H1 (cell line): ENCODE results near the gene IRF3. TPM values are rescaled to one million over a fixed set of nuclear protein-coding genes. Genes with fewer than 3 reads are reported as not detected.

Source experiments
- BRCA1 ChIP-seq: IDR thresholded peaks from 2 replicates; pipeline ENCODE4 v1.6.1; 2012; ENCODE audit warnings: low read depth, low read length, improper control_type of control experiment
- CHD1 ChIP-seq: IDR thresholded peaks from 2 replicates; pipeline ENCODE4 v1.6.1; 2012; ENCODE audit warnings: low read depth, low read length, improper control_type of control experiment
- CHD2 ChIP-seq: IDR thresholded peaks from 2 replicates; pipeline ENCODE4 v1.6.1; 2012; ENCODE audit warnings: low read length, improper control_type of control experiment
- CTBP2 ChIP-seq: IDR thresholded peaks from 2 replicates; pipeline ENCODE4 v1.7.0; 2011; ENCODE audit warnings: borderline replicate concordance, mild to moderate bottlenecking, moderate library complexity, mixed read lengths, low read length; ENCODE audit not compliant: insufficient read depth, insufficient read length
- EP300 ChIP-seq, 2 experiments: IDR thresholded peaks; 1 replicate in 1 of 2; 2 replicates in 1 of 2; pipeline ENCODE4 v1.6.1; 2011 to 2012; ENCODE audit warnings: low read depth in 2 of 2, low read length in 2 of 2, mild to moderate bottlenecking in 2 of 2, borderline replicate concordance in 1 of 2, inconsistent platforms in 1 of 2, moderate library complexity in 1 of 2
- EZH2 ChIP-seq: fragments of 200-600 bp; sonication (generic); IDR thresholded peaks from 2 replicates; pipeline ENCODE4 v1.7.1; 2012; ENCODE audit warnings: low read depth, mild to moderate bottlenecking, moderate library complexity, low read length, inconsistent platforms; ENCODE audit not compliant: severe bottlenecking
- JUN ChIP-seq: IDR thresholded peaks from 2 replicates; pipeline ENCODE4 v1.6.1; 2011; ENCODE audit warnings: low read depth, mild to moderate bottlenecking, improper control_type of control experiment, low read length
- JUND ChIP-seq: IDR thresholded peaks from 2 replicates; pipeline ENCODE4 v1.6.1; 2011; ENCODE audit warnings: mild to moderate bottlenecking, improper control_type of control experiment, low read length
- NANOG ChIP-seq: IDR thresholded peaks from 2 replicates; pipeline ENCODE4 v1.6.1; 2011; ENCODE audit warnings: low read length, low read depth, mild to moderate bottlenecking, inconsistent platforms; ENCODE audit not compliant: insufficient read depth, poor library complexity, severe bottlenecking
- POLR2AphosphoS5 ChIP-seq: IDR thresholded peaks from 2 replicates; pipeline ENCODE4 v1.6.1; 2011; ENCODE audit warnings: low read depth, low read length
- RAD21 ChIP-seq, 2 experiments: IDR thresholded peaks in 1 of 2; conservative IDR thresholded peaks in 1 of 2; 2 replicates each; pipeline ENCODE4 v1.6.1; 2011; ENCODE audit warnings: low read depth in 2 of 2, low read length in 2 of 2, improper control_type of control experiment in 1 of 2, inconsistent platforms in 1 of 2, mild to moderate bottlenecking in 1 of 2, moderate library complexity in 1 of 2
- RBBP5 ChIP-seq: IDR thresholded peaks from 2 replicates; pipeline ENCODE4 v1.7.1; 2012; ENCODE audit warnings: low read depth, mild to moderate bottlenecking, inconsistent platforms, low read length, moderate library complexity, borderline replicate concordance
- RFX5 ChIP-seq: IDR thresholded peaks from 2 replicates; pipeline ENCODE4 v1.6.1; 2011; ENCODE audit warnings: low read depth, low read length, improper control_type of control experiment, borderline replicate concordance
- RNF2 ChIP-seq: fragments of 200-900, 300-1000 bp; sonication (generic); IDR thresholded peaks from 2 replicates; pipeline ENCODE4 v1.7.1; 2016; ENCODE audit warnings: borderline replicate concordance, low read depth, mild to moderate bottlenecking, antibody characterized with exemption, low read length; ENCODE audit not compliant: poor library complexity, severe bottlenecking; ENCODE audit errors: missing control alignments
- SIN3A ChIP-seq, 2 experiments: IDR thresholded peaks in 1 of 2; conservative IDR thresholded peaks in 1 of 2; 2 replicates each; pipeline ENCODE4 v1.6.1; 2011 to 2012; ENCODE audit warnings: low read length in 2 of 2, improper control_type of control experiment in 1 of 2, low read depth in 1 of 2, mild to moderate bottlenecking in 1 of 2
- SP4 ChIP-seq: IDR thresholded peaks from 2 replicates; pipeline ENCODE4 v1.6.1; 2012; ENCODE audit warnings: low read length, inconsistent platforms
- TBP ChIP-seq: IDR thresholded peaks from 2 replicates; pipeline ENCODE4 v1.6.1; 2011; ENCODE audit warnings: low read depth, low read length, improper control_type of control experiment
- TCF12 ChIP-seq: IDR thresholded peaks from 2 replicates; pipeline ENCODE4 v1.6.1; 2011; ENCODE audit warnings: low read depth, mild to moderate bottlenecking, low read length
- polyA plus RNA-seq, 7 experiments: library from polyadenylated mRNA; depleted of rRNA in 3 of 7; stranded (reverse) in 5 of 7; unstranded in 2 of 7; fragments of >200 nt in 5 of 7; fragments of 200-250 nt in 2 of 7; gene quantifications; 1 replicate in 5 of 7; 2 replicates in 1 of 7; 4 replicates in 1 of 7; pipeline versions ENCODE4 v1.2.1 to v1.2.3, GENCODE V29; 2011 to 2013; ENCODE audit warnings: missing spikeins in 2 of 7, mixed read lengths in 2 of 7
- total RNA-seq: library from RNA; stranded (reverse); fragmentation: NEBNext Ultra II Directional; extraction: Animal tissue kit (Norgen Biotek cat#: 25700); gene quantifications from 2 replicates; pipeline ENCODE4 v1.2.1, GENCODE V29; 2021
- TF ChIP-seq, protein P1 (sequence below), 3 experiments: IDR thresholded peaks; 1 replicate in 2 of 3; 2 replicates in 1 of 3; pipeline versions ENCODE4 v1.5.1 to v1.6.1; 2011; ENCODE audit warnings: low read length in 3 of 3, mild to moderate bottlenecking in 3 of 3, inconsistent platforms in 2 of 3, low read depth in 1 of 3, moderate library complexity in 1 of 3; ENCODE audit not compliant: insufficient read depth in 1 of 3; ENCODE audit errors: control extremely low read depth in 1 of 3
- TF ChIP-seq, protein P2 (sequence below): IDR thresholded peaks from 2 replicates; pipeline ENCODE4 v1.6.1; 2011; ENCODE audit warnings: low read depth, mild to moderate bottlenecking, low read length; ENCODE audit not compliant: insufficient read depth

IRF3 gene
- total and polyA plus RNA-seq, 2 of the 8 experiments (the other 6 are each of a cell fraction or from before 2014, with no cell fraction given): 103 to 114 TPM

DNA sequence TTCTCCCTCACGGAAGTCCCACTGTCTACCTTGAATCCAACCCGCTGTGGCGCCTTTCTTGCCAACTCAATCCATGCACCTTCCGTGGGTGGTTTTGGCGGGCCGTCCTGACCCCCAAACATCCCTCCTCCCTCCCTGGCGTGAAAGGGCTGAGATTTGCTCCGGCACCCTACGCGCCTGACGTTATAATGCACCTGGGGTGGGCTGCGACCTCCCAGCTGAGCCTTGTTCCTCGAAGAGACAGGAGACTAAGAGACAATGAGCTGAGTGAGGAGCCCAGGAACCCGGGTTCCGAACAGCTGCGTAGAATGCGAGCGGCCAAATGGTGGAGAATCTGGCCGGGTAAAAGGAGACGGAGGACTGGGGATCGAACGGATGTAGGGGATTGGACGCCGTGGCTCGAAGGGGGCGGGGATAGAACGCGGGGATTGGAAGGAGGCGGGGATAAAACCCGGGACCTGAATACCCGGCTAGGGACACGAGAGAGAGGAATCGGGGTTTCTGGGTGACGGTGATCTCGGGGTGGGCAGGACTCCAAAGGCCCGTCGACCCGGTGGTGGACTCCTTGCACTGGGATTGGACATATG is 25.1 kb upstream of the IRF3 start, which contains the start of gene CPT1C (continued):
- TF ChIP-seq JUND: no peak
- TF ChIP-seq CHD1: no peak
- TF ChIP-seq EZH2: no peak
- no peak for TF ChIP-seq BRCA1
- TF ChIP-seq EP300 (IDR thresholded peaks at IDR 0.05; ENCODE audit: borderline replicate concordance in 1 of 2, low read depth in 2 of 2, low read length in 2 of 2): no peak
- TF ChIP-seq RAD21 (IDR thresholded peaks at IDR 0.05 in 1 of 2, conservative IDR thresholded peaks at IDR 0.05 in 1 of 2; ENCODE audit: low read depth in 2 of 2, low read length in 2 of 2): no peak
- TF ChIP-seq CTBP2: no peak
- TF ChIP-seq CHD2: no peak
- no peak for TF ChIP-seq NANOG
- no peak for TF ChIP-seq RNF2
- TF ChIP-seq SP4: no peak
- TF ChIP-seq, protein P1, sequence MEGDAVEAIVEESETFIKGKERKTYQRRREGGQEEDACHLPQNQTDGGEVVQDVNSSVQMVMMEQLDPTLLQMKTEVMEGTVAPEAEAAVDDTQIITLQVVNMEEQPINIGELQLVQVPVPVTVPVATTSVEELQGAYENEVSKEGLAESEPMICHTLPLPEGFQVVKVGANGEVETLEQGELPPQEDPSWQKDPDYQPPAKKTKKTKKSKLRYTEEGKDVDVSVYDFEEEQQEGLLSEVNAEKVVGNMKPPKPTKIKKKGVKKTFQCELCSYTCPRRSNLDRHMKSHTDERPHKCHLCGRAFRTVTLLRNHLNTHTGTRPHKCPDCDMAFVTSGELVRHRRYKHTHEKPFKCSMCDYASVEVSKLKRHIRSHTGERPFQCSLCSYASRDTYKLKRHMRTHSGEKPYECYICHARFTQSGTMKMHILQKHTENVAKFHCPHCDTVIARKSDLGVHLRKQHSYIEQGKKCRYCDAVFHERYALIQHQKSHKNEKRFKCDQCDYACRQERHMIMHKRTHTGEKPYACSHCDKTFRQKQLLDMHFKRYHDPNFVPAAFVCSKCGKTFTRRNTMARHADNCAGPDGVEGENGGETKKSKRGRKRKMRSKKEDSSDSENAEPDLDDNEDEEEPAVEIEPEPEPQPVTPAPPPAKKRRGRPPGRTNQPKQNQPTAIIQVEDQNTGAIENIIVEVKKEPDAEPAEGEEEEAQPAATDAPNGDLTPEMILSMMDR (IDR thresholded peaks at IDR 0.05; ENCODE audit: control extremely low read depth in 1 of 3, insufficient read depth in 1 of 3, low read depth in 1 of 3, low read length in 3 of 3): 0 out of 4 replicates have a peak, but pooled peaks of 1 of the 3 experiments have one; percentile 9
- no peak for TF ChIP-seq SIN3A (conservative IDR thresholded peaks at IDR 0.05 in 1 of 2, IDR thresholded peaks at IDR 0.05 in 1 of 2; ENCODE audit: low read depth in 1 of 2, low read length in 2 of 2)
- TF ChIP-seq JUN: no peak
- 0 out of 2 replicates have a peak, but pooled peaks have one; percentile 50 for TF ChIP-seq TCF12
- TF ChIP-seq TBP: peak; percentile 96
- TF ChIP-seq RFX5: no peak
- TF ChIP-seq POLR2AphosphoS5: peak; percentile 93
- TF ChIP-seq RBBP5: no peak
- TF ChIP-seq, protein P2, sequence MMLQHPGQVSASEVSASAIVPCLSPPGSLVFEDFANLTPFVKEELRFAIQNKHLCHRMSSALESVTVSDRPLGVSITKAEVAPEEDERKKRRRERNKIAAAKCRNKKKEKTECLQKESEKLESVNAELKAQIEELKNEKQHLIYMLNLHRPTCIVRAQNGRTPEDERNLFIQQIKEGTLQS: no peak
